B cell (primary cell): ENCODE data around the gene CD200.

Experiments
- CTCF ChIP-seq: fragments of 200-600 bp; IDR thresholded peaks from one replicate; pipeline ENCODE4 v1.8.0; 2022; ENCODE audit warnings: antibody characterized with exemption, mild to moderate bottlenecking
- EZH2 ChIP-seq: IDR thresholded peaks from 2 replicates; pipeline ENCODE4 v1.6.1; 2012; ENCODE audit warnings: borderline replicate concordance, low read depth, mild to moderate bottlenecking, moderate library complexity, low read length; ENCODE audit not compliant: insufficient read depth, poor library complexity, severe bottlenecking

GRCh38 chr3:112395896-112396290 is 62.9 kb downstream of the CD200 start:
- TF ChIP-seq CTCF (no peak), EZH2 (no peak)
